ENCODE measurements around the gene GSG1L. TPM values are rescaled to one million over a fixed set of nuclear protein-coding genes. Genes with fewer than 3 reads are reported as not detected.
"Not testable (repeated sequence)": the region's sequence is repeated elsewhere in the genome, so short reads cannot be mapped to it uniquely, and the experiment has no call there.

Gene GSG1L
- total RNA-seq, 2 experiments from 2014 or later: not detected

GRCh38 chr16:27945233-27945973, 118.1 kb downstream of the GSG1L start:
- no peak for DNase-seq
- Mint-ChIP-seq H3K4me1 (ENCODE audit: low read depth) (no peaks in the 10 kb centered on the region), H3K36me3 (ENCODE audit: low read depth) (no peaks in the 10 kb centered on the region), H3K4me3 (no peak overlapping the region), H3K27me3 (peaks cover 13% of the 10 kb centered on the region), H3K9me3 (no peaks in the 10 kb centered on the region), H3K27ac (no peak overlapping the region)
- no peak for ATAC-seq
- intact Hi-C loops (cut with micrococcal nuclease): no loop called here
- POLR2A ChIA-PET: no interaction called here
- TF ChIP-seq CTCF (IDR thresholded peaks at IDR 0.05): no peak
- CTCF ChIA-PET: no interaction called here

- no peak overlapping the region for H3K27ac Mint-ChIP-seq
- peaks cover 11% of the 10 kb centered on the region for H3K27me3 Mint-ChIP-seq
- ChIA-PET CTCF (interaction anchor here (1.4 kb wide), 1 partner anchor 32 kb away, joined by 3 read pairs; no protein-coding TSS in a partner anchor), POLR2A (no interaction called here)
- no peaks in the 10 kb centered on the region for H3K9me3 Mint-ChIP-seq
- no peaks in the 10 kb centered on the region for H3K4me1 Mint-ChIP-seq (ENCODE audit: low read depth)
- no peak overlapping the region for H3K4me3 Mint-ChIP-seq
- ATAC-seq: no peak
- TF ChIP-seq CTCF (IDR thresholded peaks at IDR 0.05): no peak
- intact Hi-C loops (cut with micrococcal nuclease): no loop called here
- no peaks in the 10 kb centered on the region for H3K36me3 Mint-ChIP-seq (ENCODE audit: low read depth)
- DNase-seq: no peak
Observed at GRCh38 chr16:27943766-27944165, 119.7 kb downstream of the GSG1L start.

GRCh38 chr16:27942071-27942470, 121.4 kb downstream of the GSG1L start:
- CTCF ChIA-PET; H3K4me1 Mint-ChIP-seq (ENCODE audit: low read depth); H3K27ac Mint-ChIP-seq; H3K36me3 Mint-ChIP-seq (ENCODE audit: low read depth); DNase-seq; intact Hi-C loops (cut with micrococcal nuclease); H3K9me3 Mint-ChIP-seq; H3K4me3 Mint-ChIP-seq; POLR2A ChIA-PET; ATAC-seq: not testable (repeated sequence)
- H3K27me3 Mint-ChIP-seq: peaks cover 14% of the 10 kb centered on the region

- DNase-seq: no peak
- Mint-ChIP-seq H3K4me3 (no peak overlapping the region), H3K27me3 (peaks cover 5% of the 10 kb centered on the region), H3K36me3 (ENCODE audit: low read depth) (no peaks in the 10 kb centered on the region), H3K4me1 (ENCODE audit: low read depth) (no peaks in the 10 kb centered on the region), H3K27ac (no peak overlapping the region), H3K9me3 (peaks cover 9% of the 10 kb centered on the region)
- POLR2A ChIA-PET: no interaction called here
- ATAC-seq: no peak
- CTCF ChIA-PET: interaction anchor here (1.2 kb wide), 1 partner anchor 27 kb away, joined by 3 read pairs; no protein-coding TSS in a partner anchor
- no peak for TF ChIP-seq CTCF (IDR thresholded peaks at IDR 0.05)
- intact Hi-C loops (cut with micrococcal nuclease): no loop called here
Observed at GRCh38 chr16:27935076-27935475, 128.4 kb downstream of the GSG1L start.

- no peaks in the 10 kb centered on the region for H3K36me3 Mint-ChIP-seq (ENCODE audit: low read depth)
- ChIA-PET POLR2A (no interaction called here), CTCF (no interaction called here)
- H3K4me3 Mint-ChIP-seq: no peak overlapping the region
- H3K27me3 Mint-ChIP-seq: peaks cover 3% of the 10 kb centered on the region
- no peak for DNase-seq
- H3K27ac Mint-ChIP-seq: no peak overlapping the region
- no peak for ATAC-seq
- intact Hi-C loops (cut with micrococcal nuclease): no loop called here
- TF ChIP-seq CTCF (IDR thresholded peaks at IDR 0.05): no peak
- no peaks in the 10 kb centered on the region for H3K4me1 Mint-ChIP-seq (ENCODE audit: low read depth)
- H3K9me3 Mint-ChIP-seq: peaks cover 9% of the 10 kb centered on the region
Observed at GRCh38 chr16:27932542-27933135, 130.9 kb downstream of the GSG1L start.

All from activated CD8-positive, alpha-beta T cell treated with anti-CD3 and anti-CD28 coated beads for 36 hours (primary cell).